ENCODE measurements around the gene RYR1. TPM values are rescaled to one million over a fixed set of nuclear protein-coding genes. Genes with fewer than 3 reads are reported as not detected.
"Not testable (repeated sequence)": the region's sequence is repeated elsewhere in the genome, so short reads cannot be mapped to it uniquely, and the experiment has no call there.

Gene RYR1
- total and polyA plus RNA-seq, 8 donors, result 1.5 to 5.8 (median 3.6) TPM

- peaks cover 0 to 5% of the 10 kb centered on the region in 2 donors for H3K4me1 ChIP-seq
- no peaks in the 10 kb centered on the region for H3K36me3 ChIP-seq
- no peak overlapping the region for H3K27ac ChIP-seq
- peak; percentile 97 for ATAC-seq
- peak; percentile 34 to 92 (median 66) for DNase-seq
- intact Hi-C loops (cut with DNase I), result no loop called here
- H3K9me3 ChIP-seq, result no peaks in the 10 kb centered on the region
- H3K4me3 ChIP-seq, result no peak overlapping the region
- peaks cover 0 to 26% of the 10 kb centered on the region in 2 donors for H3K27me3 ChIP-seq
- TF ChIP-seq, protein P1, sequence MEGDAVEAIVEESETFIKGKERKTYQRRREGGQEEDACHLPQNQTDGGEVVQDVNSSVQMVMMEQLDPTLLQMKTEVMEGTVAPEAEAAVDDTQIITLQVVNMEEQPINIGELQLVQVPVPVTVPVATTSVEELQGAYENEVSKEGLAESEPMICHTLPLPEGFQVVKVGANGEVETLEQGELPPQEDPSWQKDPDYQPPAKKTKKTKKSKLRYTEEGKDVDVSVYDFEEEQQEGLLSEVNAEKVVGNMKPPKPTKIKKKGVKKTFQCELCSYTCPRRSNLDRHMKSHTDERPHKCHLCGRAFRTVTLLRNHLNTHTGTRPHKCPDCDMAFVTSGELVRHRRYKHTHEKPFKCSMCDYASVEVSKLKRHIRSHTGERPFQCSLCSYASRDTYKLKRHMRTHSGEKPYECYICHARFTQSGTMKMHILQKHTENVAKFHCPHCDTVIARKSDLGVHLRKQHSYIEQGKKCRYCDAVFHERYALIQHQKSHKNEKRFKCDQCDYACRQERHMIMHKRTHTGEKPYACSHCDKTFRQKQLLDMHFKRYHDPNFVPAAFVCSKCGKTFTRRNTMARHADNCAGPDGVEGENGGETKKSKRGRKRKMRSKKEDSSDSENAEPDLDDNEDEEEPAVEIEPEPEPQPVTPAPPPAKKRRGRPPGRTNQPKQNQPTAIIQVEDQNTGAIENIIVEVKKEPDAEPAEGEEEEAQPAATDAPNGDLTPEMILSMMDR (IDR thresholded peaks at IDR 0.05), result peak; percentile 83 to 89
Observed at GRCh38 chr19:38514812-38515633, 81.5 kb downstream of the RYR1 start.

DNA sequence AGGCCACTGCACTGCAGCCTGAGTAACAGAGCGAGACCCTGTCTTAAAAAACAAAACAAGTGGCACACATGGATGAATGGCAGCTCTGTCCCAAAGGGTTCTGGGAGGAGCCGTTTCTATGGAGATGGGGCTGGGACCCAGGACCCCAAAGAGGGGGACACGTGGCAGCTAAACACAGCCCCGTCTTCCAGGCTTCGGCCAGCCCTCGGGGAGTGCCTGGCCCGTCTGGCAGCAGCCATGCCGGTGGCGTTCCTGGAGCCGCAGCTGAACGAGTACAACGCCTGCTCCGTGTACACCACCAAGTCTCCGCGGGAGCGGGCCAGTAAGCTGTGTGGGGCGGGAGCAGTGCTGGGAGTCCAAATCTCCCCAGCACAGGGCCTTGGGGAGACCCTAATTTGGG is 82.4 kb downstream of the RYR1 start:
- intact Hi-C loops (cut with DNase I), result no loop called here
- Histone ChIP-seq H3K4me3 (no peak overlapping the region), H3K27ac (no peak overlapping the region), H3K4me1 (peaks cover 0 to 5% of the 10 kb centered on the region in 2 donors), H3K9me3 (no peaks in the 10 kb centered on the region), H3K27me3 (peaks cover 0 to 17% of the 10 kb centered on the region in 2 donors), H3K36me3 (no peaks in the 10 kb centered on the region)
- ATAC-seq, result no peak
- peak in 1 of 4 donors; percentile 78 for DNase-seq
- TF ChIP-seq, protein P1 (IDR thresholded peaks at IDR 0.05), result no peak

DNA sequence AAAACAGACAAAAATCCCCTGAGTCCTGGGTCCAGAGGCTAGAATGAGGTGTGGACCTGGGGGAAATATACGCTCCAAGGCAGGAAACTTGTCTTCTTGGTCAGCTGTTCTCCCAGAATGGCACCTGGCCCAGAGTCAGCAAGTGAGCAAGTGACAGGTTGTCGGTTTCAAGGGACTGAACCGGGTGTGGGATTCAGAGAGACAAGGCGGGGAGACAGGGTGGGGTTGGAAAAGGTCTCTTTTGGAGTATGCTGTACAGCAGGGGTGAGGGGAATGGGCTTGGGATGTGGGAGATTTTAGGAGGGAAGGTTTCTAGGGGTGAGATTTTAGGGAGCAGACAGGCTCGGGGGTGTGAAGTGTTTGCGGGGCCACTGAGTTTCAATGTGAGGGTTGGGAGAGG is 83.3 kb downstream of the RYR1 start:
- intact Hi-C loops (cut with DNase I), result no loop called here
- H3K36me3 ChIP-seq, result no peaks in the 10 kb centered on the region
- no peak overlapping the region for H3K27ac ChIP-seq
- H3K9me3 ChIP-seq, result no peaks in the 10 kb centered on the region
- peaks cover 0 to 14% of the 10 kb centered on the region in 2 donors for H3K27me3 ChIP-seq
- H3K4me3 ChIP-seq, result no peak overlapping the region
- ATAC-seq (no peak), DNase-seq (peak in 1 of 4 donors; percentile 15)
- TF ChIP-seq, protein P1 (IDR thresholded peaks at IDR 0.05), result no peak
- H3K4me1 ChIP-seq, result peaks cover 0 to 5% of the 10 kb centered on the region in 2 donors

DNA sequence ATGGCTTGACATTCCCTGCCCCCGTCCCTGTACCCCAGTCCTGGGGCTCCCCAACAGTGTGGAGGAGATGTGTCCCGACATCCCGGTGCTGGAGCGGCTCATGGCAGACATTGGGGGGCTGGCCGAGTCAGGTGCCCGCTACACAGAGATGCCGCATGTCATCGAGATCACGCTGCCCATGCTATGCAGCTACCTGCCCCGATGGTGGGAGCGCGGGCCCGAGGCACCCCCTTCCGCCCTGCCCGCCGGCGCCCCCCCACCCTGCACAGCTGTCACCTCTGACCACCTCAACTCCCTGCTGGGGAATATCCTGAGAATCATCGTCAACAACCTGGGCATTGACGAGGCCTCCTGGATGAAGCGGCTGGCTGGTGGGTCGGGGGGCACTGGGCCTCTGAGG is 83.8 kb downstream of the RYR1 start:
- Histone ChIP-seq H3K27ac (no peak overlapping the region), H3K27me3 (peaks cover 0 to 12% of the 10 kb centered on the region in 2 donors), H3K9me3 (no peaks in the 10 kb centered on the region), H3K4me3 (no peak overlapping the region), H3K4me1 (peaks cover 0 to 5% of the 10 kb centered on the region in 2 donors), H3K36me3 (no peaks in the 10 kb centered on the region)
- DNase-seq, result peak in 1 of 4 donors; percentile 66
- intact Hi-C loops (cut with DNase I), result no loop called here
- TF ChIP-seq, protein P1 (IDR thresholded peaks at IDR 0.05), result no peak
- no peak for ATAC-seq

- ATAC-seq; H3K9me3 ChIP-seq; H3K36me3 ChIP-seq; intact Hi-C loops (cut with DNase I); H3K4me1 ChIP-seq; DNase-seq; H3K4me3 ChIP-seq; H3K27me3 ChIP-seq; H3K27ac ChIP-seq: not testable (repeated sequence)
Observed at GRCh38 chr19:38517980-38518379, 84.5 kb downstream of the RYR1 start.

Measured in left lung (tissue), 10 donors.